H1 (cell line): ENCODE measurements around the gene NPAT. TPM values are rescaled to one million over a fixed set of nuclear protein-coding genes. Genes with fewer than 3 reads are reported as not detected.

Experiments used
- CTCF ChIA-PET: fragments of 300-600 bp; sonication (Branson Sonifier 250); formaldehyde crosslinking; loops from one replicate; lab custom pipeline; 2021; ENCODE audit not compliant: partially characterized antibody; lab: Charles Lee
- POLR2A ChIA-PET: fragments of 300-600 bp; sonication (Branson Sonifier 250); formaldehyde crosslinking; loops from one replicate; lab custom pipeline; 2021; ENCODE audit warnings: inconsistent platforms; ENCODE audit not compliant: partially characterized antibody; lab: Charles Lee
- DNase-seq, 2 experiments: peaks; one replicate each; pipeline versions ENCODE4 v3.0.0 to v3.0.0-alpha.2; 2010 to 2022; ENCODE audit warnings: low spot score in 2 of 2, low read depth in 1 of 2, mixed read lengths in 1 of 2
- FAIRE-seq: peaks from 2 replicates; lab custom pipeline; 2011; peaks lifted over from hg19 to GRCh38; lab: Jason Lieb, UNC
- H2AFZ ChIP-seq: 2 replicates; pipeline ENCODE4 v1.8.1; 2012; ENCODE audit warnings: low read length, inconsistent platforms
- H2AK5ac ChIP-seq: 2 replicates; pipeline ENCODE4 v1.6.1; 2013; ENCODE audit warnings: low read depth, low read length
- H2BK120ac ChIP-seq: replicated peaks from 2 replicates; pipeline ENCODE3; 2013; ENCODE audit warnings: low read depth, low read length, inconsistent platforms
- H2BK12ac ChIP-seq: 2 replicates; pipeline ENCODE4 v1.6.1; 2013; ENCODE audit warnings: low read depth, low read length
- H2BK15ac ChIP-seq: 2 replicates; pipeline ENCODE4 v1.6.1; 2013; ENCODE audit warnings: low read length
- H2BK20ac ChIP-seq: 2 replicates; pipeline ENCODE4 v1.6.1; 2013; ENCODE audit warnings: low read length
- H2BK5ac ChIP-seq: 2 replicates; pipeline ENCODE4 v1.6.1; 2013; ENCODE audit warnings: low read depth, low read length
- H3K14ac ChIP-seq: 2 replicates; pipeline ENCODE4 v1.6.1; 2013; ENCODE audit warnings: inconsistent platforms; ENCODE audit not compliant: insufficient read length
- H3K18ac ChIP-seq: 2 replicates; pipeline ENCODE4 v1.6.1; 2013; ENCODE audit warnings: low read length; ENCODE audit errors: extremely low read depth
- H3K23ac ChIP-seq: 2 replicates; pipeline ENCODE4 v1.6.1; 2013; ENCODE audit warnings: inconsistent platforms; ENCODE audit not compliant: insufficient read length
- H3K23me2 ChIP-seq: 2 replicates; pipeline ENCODE4 v1.6.1; 2013; ENCODE audit warnings: low read depth, low read length
- H3K27ac ChIP-seq: 2 replicates; pipeline ENCODE4 v1.6.1; 2011; ENCODE audit warnings: low read depth, low read length, inconsistent platforms
- H3K27me3 ChIP-seq, 4 experiments: replicated peaks in 1 of 4; 1 replicate in 1 of 4; 2 replicates in 3 of 4; pipeline versions ENCODE4 v1.6.1 to v1.8.1; 2011 to 2013; ENCODE audit warnings: low read length in 3 of 4, mild to moderate bottlenecking in 3 of 4, inconsistent platforms in 2 of 4, mixed read lengths in 2 of 4, moderate library complexity in 1 of 4; ENCODE audit not compliant: control insufficient read depth in 3 of 4, insufficient read depth in 3 of 4; ENCODE audit errors: extremely low read depth in 1 of 4
- H3K36me3 ChIP-seq, 4 experiments: 2 replicates each; pipeline versions ENCODE4 v1.6.1 to v1.8.1; 2011 to 2013; ENCODE audit warnings: mild to moderate bottlenecking in 4 of 4, low read length in 3 of 4, moderate library complexity in 2 of 4, control low read depth in 1 of 4, inconsistent platforms in 1 of 4; ENCODE audit not compliant: insufficient read depth in 4 of 4, control insufficient read depth in 2 of 4
- H3K4ac ChIP-seq: replicated peaks from 2 replicates; pipeline ENCODE3; 2013; ENCODE audit warnings: low read length, low read depth, mixed read lengths, inconsistent platforms; ENCODE audit not compliant: insufficient read length
- H3K4me1 ChIP-seq, 4 experiments: replicated peaks in 1 of 4; 1 replicate in 1 of 4; 2 replicates in 3 of 4; pipeline versions ENCODE4 v1.6.1 to v1.8.1; 2011 to 2013; ENCODE audit warnings: low read length in 3 of 4, inconsistent platforms in 2 of 4, mixed read lengths in 1 of 4; ENCODE audit not compliant: insufficient read depth in 4 of 4, control insufficient read depth in 3 of 4
- H3K4me2 ChIP-seq, 2 experiments: 2 replicates each; pipeline versions ENCODE4 v1.6.1 to v1.8.1; 2011 to 2013; ENCODE audit warnings: low read depth in 2 of 2, low read length in 2 of 2, control low read depth in 1 of 2, inconsistent platforms in 1 of 2, mild to moderate bottlenecking in 1 of 2; ENCODE audit not compliant: insufficient read depth in 1 of 2
- H3K4me3 ChIP-seq, 4 experiments: fragments of 200-600, 300-600 bp in 1 of 4; sonication (generic), shearing (Covaris generic), sonication (Bioruptor Twin) in 1 of 4; 2 replicates each; pipeline versions ENCODE4 v1.5.1 to v1.8.1; 2011 to 2016; ENCODE audit warnings: low read length in 4 of 4, low read depth in 3 of 4, control low read depth in 2 of 4, inconsistent platforms in 2 of 4, mild to moderate bottlenecking in 2 of 4, mixed read lengths in 1 of 4, moderate library complexity in 1 of 4; ENCODE audit not compliant: insufficient read depth in 2 of 4; ENCODE audit errors: extremely low read depth in 1 of 4
- H3K56ac ChIP-seq: replicated peaks from 2 replicates; pipeline ENCODE3; 2013; ENCODE audit warnings: low read depth, mild to moderate bottlenecking, mixed read lengths, low read length, inconsistent platforms; ENCODE audit not compliant: insufficient read length
- H3K79me1 ChIP-seq: 2 replicates; pipeline ENCODE4 v1.6.1; 2013; ENCODE audit warnings: low read depth, low read length, control low read depth
- H3K79me2 ChIP-seq, 2 experiments: 2 replicates each; pipeline versions ENCODE4 v1.6.1 to v1.8.1; 2012 to 2013; ENCODE audit warnings: low read length in 2 of 2, mild to moderate bottlenecking in 2 of 2, inconsistent platforms in 1 of 2; ENCODE audit not compliant: insufficient read depth in 2 of 2, control insufficient read depth in 1 of 2
- H3K9ac ChIP-seq, 4 experiments: replicated peaks in 1 of 4; 1 replicate in 1 of 4; 2 replicates in 3 of 4; pipeline versions ENCODE4 v1.6.1 to v1.8.1; 2011 to 2013; ENCODE audit warnings: low read depth in 3 of 4, low read length in 3 of 4, control low read depth in 2 of 4, mild to moderate bottlenecking in 2 of 4, moderate library complexity in 2 of 4, inconsistent platforms in 1 of 4; ENCODE audit errors: extremely low read depth in 1 of 4
- H3K9me3 ChIP-seq, 2 experiments: 2 replicates each; pipeline versions ENCODE4 v1.6.1 to v1.8.1; 2012 to 2013; ENCODE audit warnings: mild to moderate bottlenecking in 2 of 2, moderate library complexity in 2 of 2, control low read depth in 1 of 2, inconsistent platforms in 1 of 2, low read depth in 1 of 2, low read length in 1 of 2, mixed read lengths in 1 of 2; ENCODE audit not compliant: insufficient read depth in 2 of 2
- H4K20me1 ChIP-seq, 2 experiments: replicated peaks in 1 of 2; 2 replicates each; pipeline versions ENCODE3 to v1.8.1; 2011 to 2013; ENCODE audit warnings: inconsistent platforms in 2 of 2, low read length in 2 of 2, mild to moderate bottlenecking in 1 of 2; ENCODE audit not compliant: insufficient read depth in 2 of 2, control insufficient read depth in 1 of 2
- H4K5ac ChIP-seq: 2 replicates; pipeline ENCODE4 v1.6.1; 2013; ENCODE audit warnings: low read length, low read depth, mixed read lengths, inconsistent platforms; ENCODE audit not compliant: insufficient read length
- H4K8ac ChIP-seq: 2 replicates; pipeline ENCODE4 v1.8.0; 2013; ENCODE audit warnings: mild to moderate bottlenecking, moderate library complexity, low read length, inconsistent platforms; ENCODE audit not compliant: insufficient read depth; ENCODE audit errors: extremely low read depth
- H4K91ac ChIP-seq: replicated peaks from 2 replicates; pipeline ENCODE3; 2013; ENCODE audit warnings: low read length, mixed read lengths, inconsistent platforms; ENCODE audit not compliant: insufficient read length
- BACH1 ChIP-seq: IDR thresholded peaks from 2 replicates; pipeline ENCODE4 v1.6.1; 2012; ENCODE audit warnings: low read length, improper control_type of control experiment
- CBX8 ChIP-seq: fragments of 300-800, 300-1000 bp; sonication (generic); IDR thresholded peaks from 2 replicates; pipeline ENCODE4 v1.7.1; 2016; ENCODE audit warnings: low read depth, low read length, borderline replicate concordance
- HDAC6 ChIP-seq: IDR thresholded peaks from one replicate; pipeline ENCODE4 v1.7.1; 2012; ENCODE audit warnings: low read depth, mild to moderate bottlenecking, inconsistent platforms, low read length, moderate library complexity
- JUN ChIP-seq: IDR thresholded peaks from 2 replicates; pipeline ENCODE4 v1.6.1; 2011; ENCODE audit warnings: low read depth, mild to moderate bottlenecking, improper control_type of control experiment, low read length
- KDM4A ChIP-seq: IDR thresholded peaks from one replicate; pipeline ENCODE4 v1.7.1; 2012; ENCODE audit warnings: low read depth, mild to moderate bottlenecking, moderate library complexity, low read length, inconsistent platforms; ENCODE audit not compliant: severe bottlenecking
- POLR2A ChIP-seq, 2 experiments: IDR thresholded peaks; 1 replicate in 1 of 2; 2 replicates in 1 of 2; pipeline ENCODE4 v1.6.1; 2011; ENCODE audit warnings: low read depth in 2 of 2, low read length in 2 of 2, mild to moderate bottlenecking in 2 of 2; ENCODE audit errors: control extremely low read depth in 1 of 2
- RXRA ChIP-seq: IDR thresholded peaks from 2 replicates; pipeline ENCODE4 v1.6.1; 2011; ENCODE audit warnings: low read depth, mild to moderate bottlenecking, low read length, moderate library complexity; ENCODE audit not compliant: insufficient read depth
- SUZ12 ChIP-seq: fragments of 200-600 bp; sonication (generic); IDR thresholded peaks from 2 replicates; pipeline ENCODE4 v1.6.1; 2012; ENCODE audit warnings: mild to moderate bottlenecking, inconsistent platforms, low read length, moderate library complexity, mixed read lengths
- TCF12 ChIP-seq: IDR thresholded peaks from 2 replicates; pipeline ENCODE4 v1.6.1; 2011; ENCODE audit warnings: low read depth, mild to moderate bottlenecking, low read length
- YY1 ChIP-seq: IDR thresholded peaks from 2 replicates; pipeline ENCODE4 v1.6.1; 2011; ENCODE audit warnings: low read depth, mild to moderate bottlenecking, low read length
- WGBS, 2 experiments: shearing (Covaris generic) in 1 of 2; methylation state at CpG; one replicate each; pipeline versions ENCODE4 v1.1.6 to v1.1.7; 2013 to 2015; ENCODE audit warnings: low lambda C conversion rate in 2 of 2, mixed read lengths in 2 of 2, inconsistent platforms in 1 of 2, low coverage in 1 of 2, missing lambda C conversion rate in 1 of 2; ENCODE audit not compliant: insufficient replicate concordance in 2 of 2, insufficient coverage in 1 of 2, insufficient read length in 1 of 2; ENCODE audit errors: extremely low coverage in 1 of 2, missing lambda C conversion rate in 1 of 2; 5-methylcytosine and 5-hydroxymethylcytosine counted together
- polyA plus RNA-seq, 7 experiments: library from polyadenylated mRNA; depleted of rRNA in 3 of 7; stranded (reverse) in 5 of 7; unstranded in 2 of 7; fragments of >200 nt in 5 of 7; fragments of 200-250 nt in 2 of 7; gene quantifications; 1 replicate in 5 of 7; 2 replicates in 1 of 7; 4 replicates in 1 of 7; pipeline versions ENCODE4 v1.2.1 to v1.2.3, GENCODE V29; 2011 to 2013; ENCODE audit warnings: missing spikeins in 2 of 7, mixed read lengths in 2 of 7
- total RNA-seq: library from RNA; stranded (reverse); fragmentation: NEBNext Ultra II Directional; extraction: Animal tissue kit (Norgen Biotek cat#: 25700); gene quantifications from 2 replicates; pipeline ENCODE4 v1.2.1, GENCODE V29; 2021
- TF ChIP-seq, protein P1 (sequence below): IDR thresholded peaks from 2 replicates; pipeline ENCODE4 v1.6.1; 2011; ENCODE audit warnings: low read depth, mild to moderate bottlenecking, low read length; ENCODE audit not compliant: insufficient read depth

The NPAT gene
- total and polyA plus RNA-seq, 2 of the 8 experiments (the other 6 are each of a cell fraction or from before 2014, with no cell fraction given), result 4.6 to 23.4 TPM

DNA sequence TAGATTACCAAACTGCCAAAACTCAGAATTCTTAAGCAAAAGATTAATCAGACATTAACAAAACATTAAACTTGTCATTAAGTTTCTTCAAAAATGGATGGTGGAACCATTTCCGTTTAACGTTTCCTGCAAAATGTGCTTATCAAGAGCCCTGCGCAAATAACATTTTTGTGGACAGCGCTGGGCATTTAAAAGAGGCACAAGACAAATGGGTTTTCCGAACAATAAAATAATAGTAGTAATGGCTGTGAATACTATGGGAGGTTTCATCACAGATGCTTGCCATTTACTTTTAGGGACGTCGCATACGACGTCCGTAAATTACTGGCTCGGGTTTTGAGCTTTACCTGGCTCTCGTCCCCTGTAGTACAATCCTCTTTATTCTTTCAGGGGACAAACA is 1.1 kb downstream of the NPAT start:
- Histone ChIP-seq H2AK5ac (no peak overlapping the region; the same call in 1 of the 2 replicates), H2BK20ac (no peak overlapping the region), H2BK12ac (no peak overlapping the region; the same call in 1 of the 2 replicates), H2BK120ac (no peak overlapping the region), H3K79me1 (peaks cover 4% of the 10 kb centered on the region), H3K4me3 (peak overlapping the region; percentile 91 to 100 (median 96)), H3K4me2 (peak overlapping the region; percentile 92 to 99), H4K5ac (no peak overlapping the region), H3K79me2 (peaks cover 37 to 87% of the 10 kb centered on the region in 2 experiments), H3K27ac (no peak overlapping the region), H3K14ac (no peak overlapping the region), H2BK5ac (peak overlapping the region; percentile 97; the same call in 1 of the 2 replicates), H3K9ac (peak overlapping the region; percentile 75 to 100 (median 98)), H4K91ac (no peak overlapping the region), H3K27me3 (no peaks in the 10 kb centered on the region)
- POLR2A ChIA-PET, result interaction anchor here (1.3 to 3.5 kb wide), 6 partner anchors 8 to 313 kb away, joined by 3 to 17 read pairs (median 6); partner anchors contain the start of gene CUL5
- DNase-seq, result no peak
- CTCF ChIA-PET, result interaction anchor here (0.9 to 1.5 kb wide), 2 partner anchors 17 to 99 kb away, joined by 3 read pairs; partner anchors contain the start of gene ACAT1
- TF ChIP-seq JUN (no peak), KDM4A (no peak), RXRA (no peak), CBX8 (no peak), YY1 (no peak), SUZ12 (no peak), BACH1 (no peak), HDAC6 (no peak), TCF12 (no peak), POLR2A (IDR thresholded peaks at IDR 0.05; ENCODE audit: control extremely low read depth in 1 of 2, low read depth in 2 of 2, low read length in 2 of 2) (no peak; a peak in 1 of 3 replicates)
- TF ChIP-seq, protein P1, sequence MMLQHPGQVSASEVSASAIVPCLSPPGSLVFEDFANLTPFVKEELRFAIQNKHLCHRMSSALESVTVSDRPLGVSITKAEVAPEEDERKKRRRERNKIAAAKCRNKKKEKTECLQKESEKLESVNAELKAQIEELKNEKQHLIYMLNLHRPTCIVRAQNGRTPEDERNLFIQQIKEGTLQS, result no peak
- TF ChIP-seq, all 59 proteins: peak for 0
- H3K23me2 ChIP-seq, result peaks cover 8% of the 10 kb centered on the region
- H3K23ac ChIP-seq, result no peak overlapping the region
- no peaks in the 10 kb centered on the region; a peak in 2 of 8 replicates for H3K36me3 ChIP-seq
- peaks cover 4 to 11% (median 4%) of the 10 kb centered on the region in 4 experiments; a peak in 6 of 7 replicates for H3K4me1 ChIP-seq
- WGBS, 2 experiments, result 18% methylated on average over 12 of the region's 12 CpGs; no CpG with 5 or more reads in 1 of the 2 experiments
- H4K20me1 ChIP-seq, result peaks cover 0 to 6% of the 10 kb centered on the region in 2 experiments
- no peak overlapping the region for H3K4ac ChIP-seq
- no peak overlapping the region for H4K8ac ChIP-seq
- no peaks in the 10 kb centered on the region for H3K9me3 ChIP-seq
- no peak overlapping the region for H3K56ac ChIP-seq
- FAIRE-seq, result no peak
- H3K18ac ChIP-seq, result no peak overlapping the region
- H2AFZ ChIP-seq, result no peak overlapping the region
- H2BK15ac ChIP-seq, result no peak overlapping the region
